Iris pigment epithelial cell (primary cell): Measurements from ENCODE around the gene OR1M1.
"Not testable (repeated sequence)": the region's sequence is repeated elsewhere in the genome, so short reads cannot be mapped to it uniquely, and the experiment has no call there.

Source experiments
- DNase-seq: peaks from one replicate; pipeline ENCODE4 v3.0.0-alpha.2; 2011; ENCODE audit warnings: low read depth

The OR1M1 gene, protein sequence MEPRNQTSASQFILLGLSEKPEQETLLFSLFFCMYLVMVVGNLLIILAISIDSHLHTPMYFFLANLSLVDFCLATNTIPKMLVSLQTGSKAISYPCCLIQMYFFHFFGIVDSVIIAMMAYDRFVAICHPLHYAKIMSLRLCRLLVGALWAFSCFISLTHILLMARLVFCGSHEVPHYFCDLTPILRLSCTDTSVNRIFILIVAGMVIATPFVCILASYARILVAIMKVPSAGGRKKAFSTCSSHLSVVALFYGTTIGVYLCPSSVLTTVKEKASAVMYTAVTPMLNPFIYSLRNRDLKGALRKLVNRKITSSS

DNA sequence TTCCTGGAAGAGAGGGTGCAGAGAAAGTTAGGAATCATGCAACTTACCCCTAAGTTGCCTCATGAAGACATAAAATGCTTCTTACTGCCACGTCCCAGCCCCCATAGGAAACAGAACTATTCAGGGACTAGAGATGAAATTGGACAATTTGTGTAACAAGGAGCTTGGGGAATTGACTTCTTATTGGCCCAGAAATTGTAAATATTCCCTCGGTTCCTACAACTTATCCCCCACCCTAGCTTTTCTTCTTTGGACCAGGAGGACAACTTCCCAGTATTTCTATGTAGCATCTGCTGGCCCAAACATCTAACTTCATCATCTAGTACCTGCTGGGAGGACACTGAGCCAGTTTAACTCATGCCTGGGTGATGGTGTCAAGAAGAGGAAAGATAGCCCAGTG, at the start of gene OR1M1:
Gene OR1M1, plus strand, starts transcription at position 301 of the 400 bp plus-strand sequence. CDS start 6,184 bp downstream, outside the sequence.
- no peak for DNase-seq

- no peak for DNase-seq
Measured at GRCh38 chr19:9037400-9038062, 49.3 kb upstream of the OR1M1 start.

DNA sequence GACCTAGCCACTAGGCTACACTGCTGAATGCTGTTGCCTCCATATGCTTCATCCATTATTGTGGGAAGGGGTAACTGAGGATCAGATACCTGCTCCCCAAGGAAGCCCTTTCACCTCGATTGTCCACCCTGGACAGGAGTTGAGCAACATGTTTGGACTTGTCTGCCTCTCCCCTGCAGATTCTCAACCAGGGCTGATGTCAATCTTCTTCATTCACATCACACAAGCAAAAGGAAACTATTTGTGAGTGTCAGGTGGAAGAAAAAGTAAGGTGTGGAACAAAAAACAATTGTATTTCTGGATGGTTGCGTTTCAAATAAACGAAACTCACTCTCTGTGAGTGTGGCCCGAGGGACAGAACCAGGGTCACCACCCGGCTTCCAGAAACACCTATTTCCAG, 47.1 kb upstream of the OR1M1 start:
- DNase-seq = no peak

DNA sequence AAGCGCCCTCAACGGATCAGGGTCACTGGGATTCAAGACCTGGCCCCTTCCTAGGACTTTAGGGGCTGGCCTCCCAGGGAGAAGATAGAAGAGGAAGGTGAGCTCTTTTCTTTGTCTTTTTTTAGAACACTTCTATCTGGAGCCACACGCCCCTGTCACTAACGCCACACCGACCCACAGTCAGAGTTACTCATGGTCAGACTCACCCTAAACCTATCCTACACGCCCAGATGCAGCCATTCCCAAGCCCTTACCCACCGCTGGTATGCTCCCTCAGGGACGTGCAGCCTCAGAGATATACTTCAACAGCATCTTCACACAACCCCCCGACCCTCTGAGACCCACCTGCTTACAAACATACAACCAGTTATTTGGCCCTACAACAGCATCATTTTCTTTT, 46.7 kb upstream of the OR1M1 start:
- DNase-seq = no peak

DNA sequence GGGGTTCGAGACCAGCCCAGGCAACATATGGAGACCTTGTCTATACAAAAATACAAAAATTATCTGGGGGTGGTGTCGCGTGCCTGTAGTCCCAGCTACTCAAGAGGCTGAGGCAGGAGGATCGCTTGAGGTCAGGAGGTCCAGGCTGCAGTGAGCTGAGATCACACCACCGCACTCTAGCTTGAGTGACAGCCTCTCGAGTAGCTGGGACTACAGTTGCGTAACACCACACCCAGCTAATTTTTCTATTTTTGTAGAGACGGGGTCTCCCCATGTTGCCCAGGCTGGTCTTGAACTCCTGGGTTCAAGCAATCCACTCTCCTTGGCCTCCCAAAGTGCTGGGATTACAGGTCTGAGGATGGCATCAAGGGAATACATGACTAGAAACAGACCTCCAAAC, 45.8 kb upstream of the OR1M1 start:
- DNase-seq = no peak

DNA sequence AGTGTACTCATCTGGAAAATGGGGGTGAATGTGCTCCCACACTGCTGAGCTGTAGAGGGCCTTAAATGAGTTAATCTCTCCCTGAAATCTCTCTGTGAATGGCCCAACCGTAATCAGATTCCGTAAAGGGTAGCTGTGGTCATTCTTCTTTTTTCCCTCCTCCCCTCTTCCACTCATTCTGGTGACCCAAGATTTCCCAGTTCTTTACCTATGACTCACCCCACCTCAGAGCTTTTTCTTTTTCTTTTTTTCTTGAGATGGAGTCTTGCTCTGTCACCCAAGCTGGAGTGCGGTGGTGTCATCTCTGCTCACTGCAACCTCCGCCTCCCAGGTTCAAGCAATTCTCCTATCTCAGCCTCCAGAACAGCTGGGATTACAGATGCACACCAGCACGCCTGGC, 43.3 kb upstream of the OR1M1 start:
- DNase-seq = no peak

- DNase-seq = no peak
Measured at GRCh38 chr19:9044449-9044848, 42.4 kb upstream of the OR1M1 start.

DNA sequence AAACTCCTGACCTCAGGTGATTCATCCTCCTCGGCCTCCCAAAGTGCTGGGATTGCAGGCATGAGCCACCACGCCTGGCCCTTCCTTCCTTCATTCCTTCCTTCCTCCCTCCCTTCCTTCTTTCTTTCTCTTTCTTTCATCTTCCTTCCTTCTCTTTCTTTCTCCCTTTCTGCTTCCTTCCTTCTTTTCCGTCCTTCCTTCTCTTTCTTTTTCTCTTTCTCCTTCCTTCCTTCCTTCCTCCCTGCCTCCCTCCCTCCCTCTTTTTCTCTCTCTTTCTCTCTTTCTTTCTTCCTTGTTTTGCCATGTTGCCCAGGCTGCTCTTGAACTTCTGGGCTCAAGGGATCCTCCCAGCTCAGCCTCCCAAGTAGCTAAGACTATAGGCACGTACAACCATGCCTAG, 40.2 kb upstream of the OR1M1 start:
- no peak for DNase-seq

- DNase-seq = no peak
Measured at GRCh38 chr19:9052894-9053293, 34.0 kb upstream of the OR1M1 start.

DNA sequence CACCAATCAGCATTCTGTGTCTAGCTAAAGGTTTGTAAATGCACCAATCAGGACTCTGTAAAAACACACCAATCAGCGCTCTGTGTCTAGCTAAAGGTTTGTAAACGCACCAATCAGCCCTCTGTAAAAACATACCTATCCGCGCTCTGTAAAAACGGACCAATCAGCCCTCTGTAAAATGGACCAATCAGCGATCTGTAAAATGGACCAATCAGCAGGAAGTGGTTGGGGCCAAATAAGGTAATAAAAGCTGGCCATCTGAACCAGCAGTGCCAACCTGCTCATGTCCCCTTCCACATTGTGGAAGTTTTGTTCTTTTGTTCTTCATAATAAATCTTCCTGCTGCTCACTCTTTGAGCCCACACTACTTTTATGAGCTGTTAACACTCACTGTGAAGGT, 33.2 kb upstream of the OR1M1 start:
- DNase-seq = not testable (repeated sequence)

GRCh38 chr19:9054207-9054606, 32.7 kb upstream of the OR1M1 start:
- no peak for DNase-seq

GRCh38 chr19:9054765-9055164, 32.1 kb upstream of the OR1M1 start:
- no peak for DNase-seq

DNA sequence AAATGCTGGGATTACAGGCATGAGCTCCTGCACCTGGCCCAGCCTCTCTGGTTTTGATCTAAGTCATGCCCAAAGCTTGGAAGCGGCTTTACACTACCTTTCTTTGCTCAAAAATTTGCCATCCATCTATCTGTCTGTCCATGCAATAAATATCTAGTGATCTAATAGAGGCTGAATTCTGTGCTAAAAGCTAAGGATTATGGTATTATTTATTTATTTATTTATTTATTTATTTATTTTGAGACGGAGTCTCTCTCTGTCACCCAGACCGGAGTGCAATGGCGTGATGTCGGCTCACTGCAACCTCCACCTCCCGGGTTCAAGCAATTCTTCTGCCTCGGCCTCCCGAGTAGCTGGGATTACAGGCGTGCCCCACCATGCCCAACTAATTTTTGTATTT, 30.7 kb upstream of the OR1M1 start:
- not testable (repeated sequence) for DNase-seq

DNA sequence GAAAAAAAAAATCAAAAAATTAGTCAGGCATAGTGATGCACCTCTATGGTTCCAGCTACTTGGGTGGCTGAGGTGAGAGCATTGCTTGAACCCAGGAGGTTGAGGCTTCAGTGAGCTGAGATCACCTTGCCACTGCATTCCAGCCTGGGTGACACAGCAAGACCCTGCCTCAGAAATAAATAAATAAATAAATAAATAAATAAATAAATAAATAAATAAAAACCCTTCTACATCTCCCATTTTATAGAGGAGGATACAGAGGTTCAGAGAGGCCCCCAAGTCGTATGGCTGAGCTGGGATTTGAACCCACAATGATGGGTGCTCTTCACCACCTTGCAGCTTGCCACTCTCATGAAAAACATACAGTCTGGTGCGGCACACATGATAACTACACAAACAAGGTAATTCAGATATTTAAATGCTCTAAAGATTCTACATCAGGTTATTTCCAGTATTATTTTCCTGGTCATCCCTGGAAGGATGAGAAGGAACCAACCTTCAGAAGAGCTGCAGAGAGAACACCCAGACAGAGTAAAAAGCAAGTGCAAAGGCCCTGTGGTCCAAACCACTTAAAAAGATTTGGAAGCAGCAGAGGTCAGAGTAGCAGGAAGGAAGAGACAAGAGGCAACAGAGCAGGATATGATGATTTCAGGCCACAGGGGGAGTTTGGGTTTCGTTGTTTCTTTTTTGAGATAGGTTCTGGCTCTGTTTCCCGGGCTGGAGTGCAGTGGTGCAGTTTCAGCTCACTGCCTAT, 29.2 kb upstream of the OR1M1 start:
- no peak for DNase-seq

- no peak for DNase-seq
Measured at GRCh38 chr19:9058905-9059667, 27.8 kb upstream of the OR1M1 start.

GRCh38 chr19:9060564-9061340, 26.1 kb upstream of the OR1M1 start:
- DNase-seq = no peak

GRCh38 chr19:9061879-9062278, 25.0 kb upstream of the OR1M1 start:
- no peak for DNase-seq

DNA sequence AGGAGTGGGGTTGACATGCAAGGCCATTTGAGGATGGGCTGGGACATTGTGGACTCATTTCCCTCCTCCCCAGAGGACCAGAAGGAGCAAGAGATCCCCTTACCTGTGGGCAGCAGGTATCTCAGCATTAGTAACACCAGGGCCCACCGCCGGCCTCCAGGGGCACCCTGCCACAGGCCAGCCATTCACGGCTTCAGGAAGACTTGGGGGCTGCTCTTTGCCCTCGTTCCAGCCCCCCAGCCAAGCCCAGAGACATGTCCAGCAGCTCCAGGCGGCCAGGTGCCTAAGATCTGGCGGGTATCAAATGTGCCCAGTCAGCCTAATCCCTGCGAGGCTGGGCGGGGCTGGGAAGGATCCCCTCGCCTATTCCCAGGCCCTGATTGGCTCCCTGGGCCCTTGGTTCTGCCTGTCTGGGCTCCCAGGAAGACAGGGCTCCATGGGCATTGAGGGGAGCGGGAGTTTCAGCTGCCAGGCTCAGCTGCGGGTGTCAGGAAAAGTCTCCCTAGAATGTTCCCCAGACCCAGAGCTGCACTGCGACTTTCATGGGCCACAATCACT, 21.3 kb upstream of the OR1M1 start:
- DNase-seq = no peak

- no peak for DNase-seq
Measured at GRCh38 chr19:9070066-9070465, 16.8 kb upstream of the OR1M1 start.

DNA sequence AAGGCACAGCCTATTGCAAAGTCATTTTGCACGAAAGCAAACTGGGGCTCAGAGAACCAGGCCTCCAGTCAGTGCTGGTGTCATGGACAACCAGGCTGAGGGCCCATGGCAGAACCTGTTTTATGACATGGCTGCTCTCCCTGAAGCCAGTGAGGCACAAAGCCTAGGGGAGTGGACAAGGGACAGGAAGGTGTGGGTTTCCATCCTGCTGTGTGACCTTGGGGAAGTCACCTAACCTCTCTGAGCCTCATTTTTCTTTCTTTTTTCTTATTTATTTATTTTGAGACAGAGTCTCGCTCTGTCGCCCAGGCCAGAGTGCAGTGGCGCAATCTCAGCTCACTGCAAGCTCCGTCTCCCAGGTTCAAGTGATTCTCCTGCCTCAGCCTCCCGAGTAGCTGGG, 15.1 kb upstream of the OR1M1 start:
- not testable (repeated sequence) for DNase-seq

GRCh38 chr19:9073806-9074205, 13.1 kb upstream of the OR1M1 start:
- DNase-seq = no peak
